Omental fat pad (tissue), 4 donors: ENCODE results near the gene FAM193A. TPM values are rescaled to one million over a fixed set of nuclear protein-coding genes. Genes with fewer than 3 reads are reported as not detected.

ENCODE experiments used
- ATAC-seq: fragments of 150-250 bp; one replicate; pipeline ENCODE4 v1.9.1; 2016; ENCODE audit warnings: mild to moderate bottlenecking, moderate library complexity; ENCODE audit not compliant: low FRiP score
- DNase-seq: peaks from one replicate; pipeline ENCODE4 v3.0.0-alpha.2; 2019; ENCODE audit warnings: low spot score
- total RNA-seq, 4 donors: library from RNA; depleted of rRNA; stranded (reverse); fragments of >200 nt; gene quantifications; one replicate each; pipeline ENCODE4 v1.1.0, GENCODE V29; 2016
- TF ChIP-seq, protein P1 (sequence below), 3 donors: fragments of 450-650 bp; IDR thresholded peaks; one replicate each; pipeline ENCODE4 v1.5.1; 2016 to 2017; ENCODE audit warnings: antibody characterized with exemption in 3 of 3, mild to moderate bottlenecking in 3 of 3, moderate library complexity in 2 of 3

The FAM193A gene
- total RNA-seq, 4 donors from 2014 or later: 16.7 to 30.1 (median 24.9) TPM

DNA sequence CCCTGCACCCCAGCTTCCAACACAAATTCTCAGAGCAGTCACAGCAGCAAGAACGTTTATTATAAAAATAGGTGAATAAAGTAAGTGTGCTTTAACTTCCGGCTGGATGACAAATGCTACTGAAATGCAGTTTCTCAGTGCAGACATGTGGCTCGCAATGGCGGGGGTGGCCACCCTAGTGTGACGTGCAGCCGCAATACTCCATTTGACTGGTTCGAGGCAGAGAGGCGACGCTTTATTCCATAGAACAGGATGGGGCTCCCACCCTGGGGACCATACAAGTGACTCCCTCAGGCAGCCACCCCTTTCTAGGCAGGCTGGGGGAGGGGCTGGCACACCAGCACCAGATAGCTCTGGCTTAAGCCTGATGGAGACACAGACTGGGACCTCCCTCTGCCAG lies 205.2 kb downstream of the FAM193A start:
- ATAC-seq (no peak), DNase-seq (no peak)
- TF ChIP-seq, protein P1, sequence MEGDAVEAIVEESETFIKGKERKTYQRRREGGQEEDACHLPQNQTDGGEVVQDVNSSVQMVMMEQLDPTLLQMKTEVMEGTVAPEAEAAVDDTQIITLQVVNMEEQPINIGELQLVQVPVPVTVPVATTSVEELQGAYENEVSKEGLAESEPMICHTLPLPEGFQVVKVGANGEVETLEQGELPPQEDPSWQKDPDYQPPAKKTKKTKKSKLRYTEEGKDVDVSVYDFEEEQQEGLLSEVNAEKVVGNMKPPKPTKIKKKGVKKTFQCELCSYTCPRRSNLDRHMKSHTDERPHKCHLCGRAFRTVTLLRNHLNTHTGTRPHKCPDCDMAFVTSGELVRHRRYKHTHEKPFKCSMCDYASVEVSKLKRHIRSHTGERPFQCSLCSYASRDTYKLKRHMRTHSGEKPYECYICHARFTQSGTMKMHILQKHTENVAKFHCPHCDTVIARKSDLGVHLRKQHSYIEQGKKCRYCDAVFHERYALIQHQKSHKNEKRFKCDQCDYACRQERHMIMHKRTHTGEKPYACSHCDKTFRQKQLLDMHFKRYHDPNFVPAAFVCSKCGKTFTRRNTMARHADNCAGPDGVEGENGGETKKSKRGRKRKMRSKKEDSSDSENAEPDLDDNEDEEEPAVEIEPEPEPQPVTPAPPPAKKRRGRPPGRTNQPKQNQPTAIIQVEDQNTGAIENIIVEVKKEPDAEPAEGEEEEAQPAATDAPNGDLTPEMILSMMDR (IDR thresholded peaks at IDR 0.05): no peak

DNA sequence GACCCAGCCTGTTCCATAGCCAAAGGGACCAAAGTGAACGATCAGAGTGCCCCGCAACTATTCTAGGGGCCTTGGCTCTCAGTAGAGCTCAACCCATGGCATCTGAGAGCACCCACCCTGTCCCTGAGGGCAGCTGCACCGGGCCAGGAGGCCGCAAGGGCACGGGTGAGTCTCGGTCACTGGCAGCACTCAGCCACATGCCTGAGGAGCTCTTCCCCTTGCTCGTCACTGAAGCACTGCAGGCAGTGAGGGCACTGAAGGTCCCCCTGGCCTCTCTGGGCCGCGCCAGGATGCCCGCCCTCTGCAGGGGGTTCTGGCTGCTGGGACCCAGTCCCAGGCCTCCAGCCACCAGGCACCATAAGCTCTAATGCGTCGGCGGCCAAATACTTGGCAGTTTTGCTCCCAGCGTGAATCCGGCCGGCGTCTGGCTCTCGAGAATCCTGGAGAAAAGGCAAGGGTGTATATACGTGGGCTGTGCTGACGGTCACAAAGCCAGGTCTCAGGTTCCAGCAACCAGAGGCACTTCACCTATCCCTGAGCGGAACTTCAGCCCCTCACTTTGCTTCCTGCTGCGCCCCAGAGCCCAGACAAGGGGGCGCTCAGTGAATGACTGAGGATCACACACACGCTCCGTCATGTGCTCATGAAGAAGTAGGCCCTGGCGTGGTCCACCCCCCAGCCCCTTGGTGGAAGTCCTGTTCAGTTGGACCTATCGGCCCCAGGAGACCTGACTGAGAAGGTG lies 205.8 kb downstream of the FAM193A start:
- TF ChIP-seq, protein P1 (IDR thresholded peaks at IDR 0.05): no peak
- DNase-seq (no peak), ATAC-seq (no peak)

DNA sequence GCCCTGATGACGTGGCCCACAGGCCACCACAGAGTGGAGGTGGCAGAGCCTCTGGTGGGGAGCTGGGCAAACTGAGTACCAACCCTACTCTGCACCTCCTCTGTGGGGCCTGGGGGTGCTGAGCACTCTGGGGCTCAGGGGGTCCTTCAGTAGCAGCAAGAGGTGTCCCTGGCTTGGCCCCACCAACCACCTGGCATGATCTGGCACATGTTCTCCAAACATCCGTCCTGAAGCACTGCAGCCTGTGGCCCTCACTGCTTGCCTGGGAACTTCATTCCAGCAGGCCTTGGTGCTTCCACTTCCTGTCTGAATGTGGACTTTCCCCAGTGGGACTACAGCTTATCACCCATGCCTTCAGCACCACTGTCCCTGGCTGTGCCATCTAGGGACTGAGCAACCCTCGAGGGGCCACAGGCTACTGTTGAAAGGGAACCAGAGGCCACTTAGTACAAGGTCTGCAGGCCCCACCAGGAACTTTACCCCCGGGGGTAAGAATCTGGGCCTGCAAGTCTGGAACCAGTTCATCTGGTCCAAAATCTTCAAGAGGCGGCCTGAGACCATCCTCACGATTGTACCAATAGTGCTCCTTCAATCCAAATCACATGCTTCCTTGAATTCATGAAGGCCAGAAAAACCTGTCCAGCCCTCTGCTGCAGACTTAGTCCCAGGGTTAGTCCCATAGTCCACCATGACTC lies 206.5 kb downstream of the FAM193A start:
- DNase-seq: no peak
- ATAC-seq: no peak
- TF ChIP-seq, protein P1 (IDR thresholded peaks at IDR 0.05): no peak

DNA sequence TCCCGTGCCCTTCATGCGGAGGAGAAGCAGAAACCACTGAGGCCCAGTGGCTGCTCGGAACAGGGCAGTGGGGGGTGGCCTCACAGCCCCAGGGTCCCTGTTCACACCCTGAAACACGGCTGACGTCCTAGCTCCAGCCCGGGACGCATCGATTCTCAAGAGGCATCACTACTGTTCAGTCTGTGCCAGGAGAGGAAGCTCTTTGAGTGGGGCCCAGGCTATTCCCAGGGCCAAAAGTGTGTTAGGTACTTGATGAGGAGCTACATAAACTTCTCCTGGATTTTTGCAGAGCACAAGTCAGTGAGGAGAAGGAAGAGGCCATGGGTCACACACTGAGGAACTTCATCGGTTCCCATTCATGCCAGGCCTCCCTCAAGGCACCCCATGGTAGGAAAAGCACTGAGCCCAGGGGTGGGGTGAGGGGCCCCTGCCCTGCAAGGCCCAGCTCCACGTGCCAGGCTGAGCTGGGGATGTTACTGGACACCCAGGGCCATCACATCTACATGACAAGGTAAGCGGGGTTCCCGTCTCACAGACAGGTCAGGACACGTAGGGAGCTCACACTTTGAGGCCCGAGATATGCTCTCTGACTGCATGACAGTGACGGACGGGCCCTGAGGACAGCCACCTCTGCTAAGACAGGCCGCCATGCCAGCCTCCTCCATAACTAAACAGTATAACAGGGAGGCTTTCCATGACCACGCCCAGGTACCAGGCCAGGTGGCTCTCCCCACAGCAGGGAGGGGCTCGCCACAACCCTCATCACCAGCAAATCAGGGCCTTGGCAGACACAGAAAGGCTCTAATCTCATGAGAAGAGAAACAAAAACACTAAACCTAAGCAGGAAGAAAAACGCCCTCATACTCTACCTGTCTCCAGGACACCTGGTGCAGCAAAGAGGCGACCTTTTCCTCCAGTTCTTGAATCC lies 207.3 kb downstream of the FAM193A start:
- ATAC-seq: no peak
- TF ChIP-seq, protein P1 (IDR thresholded peaks at IDR 0.05): no peak
- DNase-seq: no peak

DNA sequence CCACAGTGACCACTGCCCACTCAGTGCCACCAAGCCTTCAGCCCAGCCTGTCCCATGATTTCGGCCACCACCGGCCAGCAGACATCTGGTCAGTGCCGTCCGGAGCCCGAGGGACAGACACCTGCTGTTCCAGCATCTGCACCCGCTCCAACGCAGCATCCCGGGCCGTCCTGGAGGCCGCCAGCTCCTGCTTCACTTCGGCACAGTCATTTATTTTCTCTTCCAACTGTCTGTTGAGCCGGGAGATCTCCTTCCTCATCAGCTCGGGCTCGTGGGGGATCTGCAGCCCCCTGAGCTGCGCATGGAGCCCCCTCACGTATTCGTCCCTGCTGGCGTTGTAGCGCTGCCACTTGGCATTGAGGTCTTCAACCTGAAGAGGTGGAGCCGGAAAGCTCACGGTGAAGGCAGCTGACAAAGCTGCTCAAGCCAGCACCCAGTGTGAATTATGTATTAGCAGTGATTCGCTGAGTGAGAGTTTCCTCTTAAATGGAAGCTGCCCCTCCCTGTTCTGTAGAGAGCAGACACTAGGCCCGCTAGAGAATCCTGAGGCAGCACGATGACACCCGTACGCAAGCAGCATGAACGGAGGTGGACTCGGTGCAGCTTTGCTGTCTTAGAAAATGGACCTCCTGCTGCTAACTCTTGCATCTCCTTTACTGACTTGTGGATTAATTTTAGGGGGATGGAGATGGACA lies 208.3 kb downstream of the FAM193A start:
- TF ChIP-seq, protein P1 (IDR thresholded peaks at IDR 0.05): no peak
- ATAC-seq: no peak
- DNase-seq: no peak

DNA sequence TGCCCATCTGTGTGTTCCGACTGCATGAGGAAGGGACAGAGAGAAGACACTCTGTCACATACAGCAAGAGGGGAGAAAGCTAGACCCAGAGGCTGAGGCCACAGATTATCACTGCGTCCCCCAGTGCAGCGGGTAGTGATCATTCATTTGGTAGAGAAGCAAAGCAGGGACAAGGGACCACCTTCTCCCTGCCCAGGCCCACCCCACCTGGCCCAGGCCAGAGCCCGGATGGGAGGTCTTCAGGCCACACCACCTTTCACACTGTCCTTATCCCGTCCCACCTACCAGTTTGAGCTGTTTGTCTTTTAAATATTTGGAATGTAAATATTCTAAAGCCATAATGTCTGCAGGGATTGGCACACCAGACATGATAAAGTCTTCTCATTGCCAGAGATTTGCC lies 209.1 kb downstream of the FAM193A start:
- TF ChIP-seq, protein P1 (IDR thresholded peaks at IDR 0.05): no peak
- DNase-seq: no peak
- ATAC-seq: no peak
